TTC549 (cell line): Measurements from ENCODE around the gene SSR2.
"Not testable (repeated sequence)": the region's sequence is repeated elsewhere in the genome, so short reads cannot be mapped to it uniquely, and the experiment has no call there.

ENCODE experiments used
- FAIRE-seq: peaks from 2 replicates; lab custom pipeline; 2012; peaks lifted over from hg19 to GRCh38; lab: Jason Lieb, UNC

SSR2 gene

GRCh38 chr1:155990005-155990739 is 30.6 kb downstream of the SSR2 start:
- FAIRE-seq, result no peak

GRCh38 chr1:155989242-155990004 is 31.3 kb downstream of the SSR2 start:
- FAIRE-seq, result no peak

GRCh38 chr1:155984903-155985645 is 35.7 kb downstream of the SSR2 start:
- not testable (repeated sequence) for FAIRE-seq

GRCh38 chr1:155984341-155984740 is 36.4 kb downstream of the SSR2 start:
- no peak for FAIRE-seq

- no peak for FAIRE-seq
Observed at GRCh38 chr1:155983191-155984024, 37.3 kb downstream of the SSR2 start.

- FAIRE-seq, result no peak
Observed at GRCh38 chr1:155982106-155982505, 38.6 kb downstream of the SSR2 start.

GRCh38 chr1:155981266-155982088 is 39.3 kb downstream of the SSR2 start:
- FAIRE-seq, result no peak

- no peak for FAIRE-seq
Observed at GRCh38 chr1:155979597-155980343, 41.0 kb downstream of the SSR2 start.

GRCh38 chr1:155978973-155979429 is 41.8 kb downstream of the SSR2 start:
- FAIRE-seq, result no peak

- FAIRE-seq, result no peak
Observed at GRCh38 chr1:155978325-155978972, 42.3 kb downstream of the SSR2 start, which contains the start of gene ARHGEF2. Gene ARHGEF2 (minus strand): TSS chr1:155978547. CDS start chr1:155978427, 120 bp downstream.

GRCh38 chr1:155977690-155978324 is 42.9 kb downstream of the SSR2 start:
- FAIRE-seq, result no peak

- no peak for FAIRE-seq
Observed at GRCh38 chr1:155976913-155977689, 43.6 kb downstream of the SSR2 start.

- no peak for FAIRE-seq
Observed at GRCh38 chr1:155976062-155976912, 44.5 kb downstream of the SSR2 start.

GRCh38 chr1:155975375-155976061 is 45.2 kb downstream of the SSR2 start:
- no peak for FAIRE-seq

GRCh38 chr1:155974208-155975115 is 46.3 kb downstream of the SSR2 start:
- FAIRE-seq, result no peak

- FAIRE-seq, result no peak
Observed at GRCh38 chr1:155973723-155974122, 47.0 kb downstream of the SSR2 start.
